Activated naive CD8-positive, alpha-beta T cell treated with anti-CD3 and anti-CD28 coated beads, Interleukin-2, amount 50 U/mL, for 24 hours (primary cell): ENCODE data around the gene NPL.

Source experiments
- ATAC-seq: fragments of 150-1000 bp; cut with Tn5 transposase; one replicate; pipeline ENCODE4 v1.10.0; 2021
- DNase-seq: peaks from one replicate; pipeline ENCODE4 v3.0.0; 2021
- H3K27ac Mint-ChIP-seq: one replicate; pipeline ENCODE4 v1.8.0; 2021; ENCODE audit warnings: mild to moderate bottlenecking, mixed read lengths
- H3K27me3 Mint-ChIP-seq: one replicate; pipeline ENCODE4 v1.8.0; 2021; ENCODE audit warnings: mixed read lengths
- H3K36me3 Mint-ChIP-seq: one replicate; pipeline ENCODE4 v1.8.0; 2021; ENCODE audit warnings: low read depth, mixed read lengths
- H3K4me1 Mint-ChIP-seq: one replicate; pipeline ENCODE4 v1.8.0; 2021; ENCODE audit warnings: mixed read lengths
- H3K4me3 Mint-ChIP-seq: one replicate; pipeline ENCODE4 v1.8.0; 2021; ENCODE audit warnings: mild to moderate bottlenecking, moderate library complexity, mixed read lengths
- H3K9me3 Mint-ChIP-seq: one replicate; pipeline ENCODE4 v1.8.0; 2021; ENCODE audit warnings: mixed read lengths

The NPL gene

DNA sequence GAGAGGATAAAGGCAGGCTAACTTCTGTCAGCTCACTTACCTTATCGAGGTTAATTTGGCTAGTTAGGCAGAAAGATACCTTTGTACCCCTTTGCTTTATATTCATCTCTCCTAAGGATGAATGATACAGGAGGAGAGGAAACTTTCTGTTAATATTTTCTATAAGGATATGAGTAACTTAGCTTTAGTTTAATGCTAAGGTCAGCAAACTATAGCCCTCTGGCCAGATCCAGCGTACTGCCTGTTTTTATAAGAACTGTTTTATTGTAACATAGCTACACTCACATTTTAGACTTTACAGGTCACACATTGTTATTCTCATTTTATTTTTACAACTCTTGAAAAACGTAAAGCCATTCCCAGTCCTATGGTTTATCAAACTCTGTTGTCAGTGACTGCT is 67.6 kb downstream of the NPL start:
- Mint-ChIP-seq H3K9me3 (no peaks in the 10 kb centered on the region), H3K27ac (no peak overlapping the region), H3K36me3 (peaks cover 82% of the 10 kb centered on the region), H3K4me1 (peaks cover 26% of the 10 kb centered on the region), H3K27me3 (no peaks in the 10 kb centered on the region), H3K4me3 (no peak overlapping the region)
- no peak for DNase-seq
- ATAC-seq: no peak

GRCh38 chr1:182860658-182861057 is 71.1 kb downstream of the NPL start:
- H3K9me3 Mint-ChIP-seq: no peaks in the 10 kb centered on the region
- H3K36me3 Mint-ChIP-seq: peaks cover 78% of the 10 kb centered on the region
- no peak overlapping the region for H3K4me3 Mint-ChIP-seq
- H3K4me1 Mint-ChIP-seq: peaks cover 47% of the 10 kb centered on the region
- H3K27ac Mint-ChIP-seq: peak overlapping the region; percentile 33
- ATAC-seq: no peak
- no peak for DNase-seq
- no peaks in the 10 kb centered on the region for H3K27me3 Mint-ChIP-seq

DNA sequence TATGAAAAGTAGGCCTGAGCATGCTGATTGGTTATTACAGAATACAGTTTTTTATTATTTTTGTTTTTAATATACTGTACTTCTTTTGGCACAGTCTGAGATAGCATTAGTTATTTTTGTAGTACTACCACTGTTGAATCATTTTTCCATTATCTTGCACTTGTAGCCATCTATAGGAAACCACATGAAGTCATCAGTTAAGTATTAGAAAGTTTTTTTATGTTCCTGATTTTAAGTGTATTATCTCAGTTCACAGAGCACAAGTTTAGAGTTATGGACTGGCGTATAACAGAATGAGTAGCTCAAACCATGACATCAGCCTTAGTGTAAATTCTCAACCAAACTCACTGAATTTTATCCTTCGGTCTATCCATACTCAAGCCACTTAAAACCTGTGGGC is 72.4 kb downstream of the NPL start:
- no peak overlapping the region for H3K4me3 Mint-ChIP-seq
- peaks cover 83% of the 10 kb centered on the region for H3K36me3 Mint-ChIP-seq
- peak; percentile 74 for ATAC-seq
- no peaks in the 10 kb centered on the region for H3K27me3 Mint-ChIP-seq
- H3K27ac Mint-ChIP-seq: peak overlapping the region; percentile 77
- DNase-seq: no peak
- H3K4me1 Mint-ChIP-seq: peaks cover 55% of the 10 kb centered on the region
- H3K9me3 Mint-ChIP-seq: no peaks in the 10 kb centered on the region

DNA sequence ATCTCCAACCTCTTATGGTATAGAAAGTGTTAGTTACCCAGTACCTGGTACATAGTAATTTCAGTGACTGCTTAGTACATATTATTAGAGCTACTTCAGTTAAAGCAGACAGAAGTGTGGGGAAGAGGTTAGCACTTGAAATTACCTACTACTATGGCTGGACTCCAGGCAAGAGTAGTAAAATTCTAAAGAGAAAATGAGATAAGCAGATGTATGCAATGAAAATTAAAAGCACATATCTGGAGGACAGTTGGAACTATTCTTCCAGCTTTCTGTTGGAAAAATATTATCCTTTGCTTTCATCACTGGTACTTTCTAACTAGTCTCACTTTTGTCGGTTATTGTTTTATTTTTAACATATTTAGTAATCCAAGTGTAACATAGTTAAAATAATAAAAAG is 73.3 kb downstream of the NPL start:
- H3K4me3 Mint-ChIP-seq: no peak overlapping the region
- ATAC-seq: no peak
- peaks cover 55% of the 10 kb centered on the region for H3K4me1 Mint-ChIP-seq
- no peaks in the 10 kb centered on the region for H3K9me3 Mint-ChIP-seq
- H3K36me3 Mint-ChIP-seq: peaks cover 87% of the 10 kb centered on the region
- no peak for DNase-seq
- H3K27ac Mint-ChIP-seq: peak overlapping the region; percentile 77
- no peaks in the 10 kb centered on the region for H3K27me3 Mint-ChIP-seq

DNA sequence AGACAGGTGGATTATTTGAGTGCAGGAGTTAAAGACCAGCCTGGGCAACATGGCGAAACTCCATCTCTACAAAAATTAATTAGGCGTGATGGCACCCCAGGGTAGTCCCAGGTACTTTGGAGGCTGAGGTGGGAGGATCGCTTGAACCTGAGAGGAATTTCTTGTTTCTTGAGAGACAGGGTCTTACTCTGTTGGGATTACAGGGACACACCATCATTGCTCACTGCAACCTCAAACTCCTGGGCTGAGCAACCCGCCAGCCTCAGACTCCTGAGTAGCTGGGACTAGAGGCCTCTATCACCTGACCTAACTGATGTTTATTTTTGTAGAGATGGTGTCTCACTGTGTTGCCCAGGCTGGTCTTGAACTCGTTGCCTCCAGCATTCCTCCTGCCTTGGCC is 74.4 kb downstream of the NPL start:
- H3K4me1 Mint-ChIP-seq: peaks cover 53% of the 10 kb centered on the region
- no peaks in the 10 kb centered on the region for H3K27me3 Mint-ChIP-seq
- no peaks in the 10 kb centered on the region for H3K9me3 Mint-ChIP-seq
- H3K27ac Mint-ChIP-seq: peak overlapping the region; percentile 39
- ATAC-seq (no peak), DNase-seq (no peak)
- H3K36me3 Mint-ChIP-seq: peaks cover 84% of the 10 kb centered on the region
- H3K4me3 Mint-ChIP-seq: no peak overlapping the region

DNA sequence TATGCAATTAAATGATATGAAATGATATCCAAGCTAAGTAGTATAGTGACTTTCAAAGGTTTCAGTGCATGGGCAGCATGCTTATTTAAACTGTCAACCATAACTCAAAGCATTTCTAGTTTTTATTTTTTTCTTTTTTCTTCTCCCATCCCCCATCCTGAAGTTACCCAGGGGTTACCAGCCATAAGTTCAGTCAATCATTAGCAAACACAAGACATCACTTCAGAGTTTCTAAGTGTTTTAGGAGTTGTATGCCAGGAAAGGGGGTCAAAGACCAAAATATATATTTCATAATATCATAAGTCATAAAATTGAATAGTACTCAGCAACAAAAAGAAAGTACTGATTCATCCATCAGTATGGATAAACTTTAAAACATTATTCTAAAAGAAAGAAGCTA is 78.3 kb downstream of the NPL start:
- DNase-seq (no peak), ATAC-seq (no peak)
- H3K27me3 Mint-ChIP-seq: no peaks in the 10 kb centered on the region
- no peak overlapping the region for H3K4me3 Mint-ChIP-seq
- H3K9me3 Mint-ChIP-seq: no peaks in the 10 kb centered on the region
- H3K36me3 Mint-ChIP-seq: peaks cover 81% of the 10 kb centered on the region
- peaks cover 23% of the 10 kb centered on the region for H3K4me1 Mint-ChIP-seq
- no peak overlapping the region for H3K27ac Mint-ChIP-seq

DNA sequence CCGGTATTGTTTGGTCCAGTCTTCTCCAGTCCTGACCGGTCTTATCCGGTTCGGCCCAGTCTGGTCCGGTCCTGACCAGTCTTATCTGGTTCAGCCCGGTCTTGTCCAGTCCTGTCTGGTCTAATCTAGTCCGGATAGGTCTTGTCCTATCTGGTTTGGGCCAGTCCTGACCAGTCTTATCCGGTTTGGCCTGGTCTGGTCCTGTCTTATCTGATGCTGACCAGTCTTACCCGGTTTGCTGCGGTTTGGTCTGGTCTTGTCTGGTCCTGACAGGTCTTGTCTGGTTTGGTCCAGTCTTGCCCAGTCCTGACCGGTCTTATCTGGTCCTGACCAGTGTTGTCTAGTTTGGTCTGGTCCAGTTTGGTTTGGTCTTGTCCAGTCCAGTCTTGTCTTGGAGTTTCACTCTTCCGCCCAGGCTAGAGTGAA is 79.7 kb downstream of the NPL start:
- no peak for DNase-seq
- H3K27ac Mint-ChIP-seq: peak overlapping the region; percentile 42
- peaks cover 89% of the 10 kb centered on the region for H3K36me3 Mint-ChIP-seq

GRCh38 chr1:182872881-182873280 is 83.3 kb downstream of the NPL start:
- Mint-ChIP-seq H3K36me3 (peaks cover 90% of the 10 kb centered on the region), H3K27me3 (no peaks in the 10 kb centered on the region), H3K9me3 (no peaks in the 10 kb centered on the region), H3K4me3 (no peak overlapping the region), H3K4me1 (peaks cover 18% of the 10 kb centered on the region), H3K27ac (peak overlapping the region; percentile 31)
- DNase-seq (no peak), ATAC-seq (no peak)

More for the DNA sequence above, 79.7 kb downstream of the NPL start:
- Mint-ChIP-seq H3K4me1 (peaks cover 21% of the 10 kb centered on the region), H3K9me3 (no peaks in the 10 kb centered on the region), H3K4me3 (no peak overlapping the region), H3K27me3 (no peaks in the 10 kb centered on the region)
- peak; percentile 35 for ATAC-seq

DNA sequence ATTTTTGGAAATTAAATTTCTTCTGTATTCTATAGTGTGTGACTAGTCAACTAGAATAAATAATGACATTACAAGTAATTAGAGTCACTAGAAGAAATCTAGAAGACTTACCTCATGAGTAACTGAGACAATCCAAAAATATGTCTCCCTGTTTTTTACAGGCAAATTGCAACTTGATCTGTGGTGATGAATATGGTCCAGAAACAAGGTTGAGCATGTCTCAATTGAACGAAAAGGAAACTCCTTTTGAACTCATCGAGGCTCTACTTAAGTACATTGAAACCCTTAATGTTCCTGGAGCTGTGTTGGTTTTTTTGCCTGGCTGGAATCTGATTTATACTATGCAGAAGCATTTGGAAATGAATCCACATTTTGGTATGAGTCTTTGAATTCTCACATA is 86.3 kb downstream of the NPL start:
- DNase-seq: no peak
- ATAC-seq: no peak
- Mint-ChIP-seq H3K9me3 (no peaks in the 10 kb centered on the region), H3K27me3 (no peaks in the 10 kb centered on the region), H3K36me3 (peaks cover 96% of the 10 kb centered on the region), H3K4me3 (no peak overlapping the region), H3K4me1 (peaks cover 21% of the 10 kb centered on the region), H3K27ac (no peak overlapping the region)

- peaks cover 21% of the 10 kb centered on the region for H3K4me1 Mint-ChIP-seq
- H3K27me3 Mint-ChIP-seq: no peaks in the 10 kb centered on the region
- no peak for DNase-seq
- H3K36me3 Mint-ChIP-seq: peaks cover 98% of the 10 kb centered on the region
- H3K27ac Mint-ChIP-seq: peak overlapping the region; percentile 76
- no peak overlapping the region for H3K4me3 Mint-ChIP-seq
- no peak for ATAC-seq
- no peaks in the 10 kb centered on the region for H3K9me3 Mint-ChIP-seq
These were observed 87.8 kb downstream of the NPL start for GRCh38 chr1:182877331-182877730.

GRCh38 chr1:182877842-182878241 is 88.3 kb downstream of the NPL start:
- ATAC-seq: peak; percentile 94
- H3K4me1 Mint-ChIP-seq: peaks cover 21% of the 10 kb centered on the region
- no peaks in the 10 kb centered on the region for H3K27me3 Mint-ChIP-seq
- no peak overlapping the region for H3K4me3 Mint-ChIP-seq
- H3K9me3 Mint-ChIP-seq: no peaks in the 10 kb centered on the region
- peak; percentile 31 for DNase-seq
- peak overlapping the region; percentile 76 for H3K27ac Mint-ChIP-seq
- H3K36me3 Mint-ChIP-seq: peaks cover 97% of the 10 kb centered on the region
